CD4-positive, CD25-positive, alpha-beta regulatory T cell (primary cell): ENCODE results near the gene SNTG2. TPM values are rescaled to one million over a fixed set of nuclear protein-coding genes. Genes with fewer than 3 reads are reported as not detected.
A peak's percentile ranks its signal among the peaks of the same experiment; 100 is the strongest.

Source experiments
- ATAC-seq, 2 donors: fragments of 150-1000 bp; cut with Tn5 transposase; one replicate each; pipeline ENCODE4 v1.10.0; 2021; ENCODE audit warnings: low read depth in 2 of 2, moderate number of reproducible peaks in 2 of 2, moderate library complexity in 1 of 2
- DNase-seq, 3 donors: peaks; one replicate each; pipeline versions ENCODE4 v3.0.0 to v3.0.0-alpha.2; 2012 to 2022; ENCODE audit warnings: mixed read lengths in 1 of 3
- H3K27ac ChIP-seq: one replicate; pipeline ENCODE4 v1.7.0; 2013; ENCODE audit warnings: mild to moderate bottlenecking, low read length; ENCODE audit not compliant: insufficient read depth, poor library complexity, severe bottlenecking
- H3K27me3 ChIP-seq: one replicate; pipeline ENCODE4 v1.7.0; 2013; ENCODE audit warnings: low read length; ENCODE audit not compliant: control insufficient read depth, insufficient read depth
- H3K36me3 ChIP-seq: one replicate; pipeline ENCODE4 v1.7.0; 2013; ENCODE audit warnings: mild to moderate bottlenecking, low read length, moderate library complexity; ENCODE audit not compliant: control insufficient read depth, insufficient read depth
- H3K4me1 ChIP-seq: 2 replicates; pipeline ENCODE4 v1.7.0; 2013; ENCODE audit warnings: mild to moderate bottlenecking, low read length; ENCODE audit not compliant: insufficient read depth, control insufficient read depth, poor library complexity, severe bottlenecking
- H3K4me3 ChIP-seq: one replicate; pipeline ENCODE4 v1.7.0; 2013; ENCODE audit warnings: low read depth, mild to moderate bottlenecking, low read length, moderate library complexity
- H3K9me3 ChIP-seq, 2 experiments: 1 replicate in 1 of 2; 2 replicates in 1 of 2; pipeline ENCODE4 v1.7.0; 2013; ENCODE audit warnings: low read length in 2 of 2, mild to moderate bottlenecking in 1 of 2, moderate library complexity in 1 of 2; ENCODE audit not compliant: control insufficient read depth in 2 of 2
- H3K27ac Mint-ChIP-seq, 3 donors: one replicate each; pipeline ENCODE4 v1.8.0; 2020 to 2022; ENCODE audit warnings: mild to moderate bottlenecking in 3 of 3, mixed read lengths in 3 of 3, moderate library complexity in 2 of 3
- H3K27me3 Mint-ChIP-seq: one replicate; pipeline ENCODE4 v1.8.0; 2022; ENCODE audit warnings: mild to moderate bottlenecking, mixed read lengths
- H3K36me3 Mint-ChIP-seq: one replicate; pipeline ENCODE4 v1.8.0; 2020; ENCODE audit warnings: mixed read lengths
- H3K4me1 Mint-ChIP-seq, 4 donors: one replicate each; pipeline ENCODE4 v1.8.0; 2020 to 2022; ENCODE audit warnings: mixed read lengths in 4 of 4, mild to moderate bottlenecking in 1 of 4
- H3K4me3 Mint-ChIP-seq, 4 donors: one replicate each; pipeline ENCODE4 v1.8.0; 2020 to 2022; ENCODE audit warnings: mild to moderate bottlenecking in 4 of 4, mixed read lengths in 4 of 4, moderate library complexity in 3 of 4
- H3K9me3 Mint-ChIP-seq, 7 donors: one replicate each; pipeline ENCODE4 v1.8.0; 2020 to 2022; ENCODE audit warnings: mixed read lengths in 7 of 7, mild to moderate bottlenecking in 3 of 7, moderate library complexity in 2 of 7
- polyA plus RNA-seq, 4 donors: library from polyadenylated mRNA; unstranded; fragments of 300-500 nt; fragmentation: Illumina TruSeq; gene quantifications; one replicate each; pipeline ENCODE4 v1.2.3, GENCODE V29; 2021
- total RNA-seq: library from RNA; stranded (reverse); gene quantifications from one replicate; pipeline ENCODE4 v1.2.3, GENCODE V29; 2022

The SNTG2 gene
- total and polyA plus RNA-seq, 5 donors from 2014 or later: 0.64 TPM; not detected in 4

GRCh38 chr2:973129-973528 lies 22.5 kb downstream of the SNTG2 start:
- DNase-seq (no peak), ATAC-seq (no peak)
- H3K27me3 ChIP-seq: peaks cover 4% of the 10 kb centered on the region
- no peaks in the 10 kb centered on the region for H3K4me1 ChIP-seq
- Mint-ChIP-seq H3K4me1 (peaks cover 0 to 8% (median 4%) of the 10 kb centered on the region in 4 donors), H3K27ac (no peak overlapping the region), H3K9me3 (peaks cover 3 to 10% (median 5%) of the 10 kb centered on the region in 7 donors), H3K4me3 (no peak overlapping the region), H3K27me3 (peaks cover 15% of the 10 kb centered on the region), H3K36me3 (no peaks in the 10 kb centered on the region)
- no peak overlapping the region for H3K4me3 ChIP-seq
- H3K36me3 ChIP-seq: no peaks in the 10 kb centered on the region
- H3K9me3 ChIP-seq: no peaks in the 10 kb centered on the region
- H3K27ac ChIP-seq: no peak overlapping the region

- no peak overlapping the region for H3K4me3 ChIP-seq
- H3K27me3 ChIP-seq: peaks cover 4% of the 10 kb centered on the region
- no peak overlapping the region for H3K27ac ChIP-seq
- DNase-seq: peak in 1 of 3 donors; percentile 61
- Mint-ChIP-seq H3K9me3 (peaks cover 3 to 10% (median 5%) of the 10 kb centered on the region in 7 donors), H3K4me1 (peaks cover 0 to 8% (median 4%) of the 10 kb centered on the region in 4 donors), H3K27ac (no peak overlapping the region), H3K4me3 (peak overlapping the region in 1 of 4 donors; percentile 13), H3K36me3 (no peaks in the 10 kb centered on the region), H3K27me3 (peaks cover 19% of the 10 kb centered on the region)
- no peaks in the 10 kb centered on the region for H3K9me3 ChIP-seq
- H3K4me1 ChIP-seq: no peaks in the 10 kb centered on the region
- H3K36me3 ChIP-seq: no peaks in the 10 kb centered on the region
- ATAC-seq: peak; percentile 56 to 61
Measured at GRCh38 chr2:974054-974453, 23.4 kb downstream of the SNTG2 start.

GRCh38 chr2:974502-974901 lies 23.9 kb downstream of the SNTG2 start:
- no peak for DNase-seq
- no peak overlapping the region for H3K4me3 ChIP-seq

GRCh38 chr2:975095-975494 lies 24.4 kb downstream of the SNTG2 start:
- H3K4me3 Mint-ChIP-seq: peak overlapping the region in 1 of 4 donors; percentile 58
- H3K27ac Mint-ChIP-seq: peak overlapping the region in 1 of 3 donors; percentile 29
- no peaks in the 10 kb centered on the region for H3K4me1 ChIP-seq

More at GRCh38 chr2:974502-974901, 23.9 kb downstream of the SNTG2 start:
- Mint-ChIP-seq H3K27ac (no peak overlapping the region), H3K9me3 (peaks cover 3 to 10% (median 5%) of the 10 kb centered on the region in 7 donors), H3K4me3 (peak overlapping the region in 1 of 4 donors; percentile 13), H3K4me1 (peaks cover 0 to 8% (median 4%) of the 10 kb centered on the region in 4 donors), H3K27me3 (peaks cover 19% of the 10 kb centered on the region), H3K36me3 (no peaks in the 10 kb centered on the region)
- ATAC-seq: no peak
- Histone ChIP-seq H3K27me3 (peaks cover 4% of the 10 kb centered on the region), H3K27ac (no peak overlapping the region), H3K9me3 (no peaks in the 10 kb centered on the region), H3K36me3 (no peaks in the 10 kb centered on the region), H3K4me1 (no peaks in the 10 kb centered on the region)

GRCh38 chr2:979069-979928 lies 28.6 kb downstream of the SNTG2 start:
- Histone ChIP-seq H3K4me3 (no peak overlapping the region), H3K4me1 (no peaks in the 10 kb centered on the region), H3K36me3 (no peaks in the 10 kb centered on the region), H3K27ac (no peak overlapping the region), H3K9me3 (no peaks in the 10 kb centered on the region), H3K27me3 (peaks cover 4% of the 10 kb centered on the region)
- DNase-seq (no peak), ATAC-seq (no peak)
- Mint-ChIP-seq H3K9me3 (peaks cover 0 to 6% (median 0%) of the 10 kb centered on the region in 7 donors), H3K36me3 (no peaks in the 10 kb centered on the region), H3K4me1 (peaks cover 0 to 5% (median 2%) of the 10 kb centered on the region in 4 donors), H3K27me3 (peaks cover 15% of the 10 kb centered on the region), H3K4me3 (no peak overlapping the region), H3K27ac (no peak overlapping the region)

More at GRCh38 chr2:975095-975494, 24.4 kb downstream of the SNTG2 start:
- H3K9me3 ChIP-seq: no peaks in the 10 kb centered on the region
- peaks cover 0 to 8% (median 4%) of the 10 kb centered on the region in 4 donors for H3K4me1 Mint-ChIP-seq
- H3K9me3 Mint-ChIP-seq: peaks cover 3 to 10% (median 5%) of the 10 kb centered on the region in 7 donors
- DNase-seq (no peak), ATAC-seq (no peak)
- H3K36me3 ChIP-seq: no peaks in the 10 kb centered on the region
- H3K4me3 ChIP-seq: no peak overlapping the region
- peaks cover 19% of the 10 kb centered on the region for H3K27me3 Mint-ChIP-seq
- no peaks in the 10 kb centered on the region for H3K36me3 Mint-ChIP-seq
- H3K27ac ChIP-seq: no peak overlapping the region
- peaks cover 4% of the 10 kb centered on the region for H3K27me3 ChIP-seq

- no peak for DNase-seq
- Histone ChIP-seq H3K9me3 (no peaks in the 10 kb centered on the region), H3K36me3 (no peaks in the 10 kb centered on the region), H3K27me3 (peaks cover under 1% of the 10 kb centered on the region), H3K4me3 (no peak overlapping the region), H3K27ac (no peak overlapping the region), H3K4me1 (no peaks in the 10 kb centered on the region)
- Mint-ChIP-seq H3K27me3 (peaks cover 9% of the 10 kb centered on the region), H3K27ac (no peak overlapping the region), H3K4me1 (peaks cover 0 to under 1% (median 0%) of the 10 kb centered on the region in 4 donors), H3K9me3 (peaks cover 0 to 2% (median 0%) of the 10 kb centered on the region in 7 donors), H3K4me3 (no peak overlapping the region), H3K36me3 (no peaks in the 10 kb centered on the region)
- ATAC-seq: no peak
Measured at GRCh38 chr2:980176-980575, 29.5 kb downstream of the SNTG2 start.

- Mint-ChIP-seq H3K36me3 (no peaks in the 10 kb centered on the region), H3K27ac (no peak overlapping the region), H3K9me3 (peaks cover 0 to 1% (median 0%) of the 10 kb centered on the region in 7 donors), H3K4me1 (no peaks in the 10 kb centered on the region), H3K4me3 (no peak overlapping the region), H3K27me3 (peaks cover 5% of the 10 kb centered on the region)
- H3K4me3 ChIP-seq: no peak overlapping the region
- no peaks in the 10 kb centered on the region for H3K27me3 ChIP-seq
- ATAC-seq (no peak), DNase-seq (no peak)
- H3K9me3 ChIP-seq: no peaks in the 10 kb centered on the region
- H3K4me1 ChIP-seq: no peaks in the 10 kb centered on the region
- H3K36me3 ChIP-seq: no peaks in the 10 kb centered on the region
- H3K27ac ChIP-seq: no peak overlapping the region
Measured at GRCh38 chr2:981258-981657, 30.6 kb downstream of the SNTG2 start.
